Neural crest cell (in vitro differentiated cells): ENCODE results near the gene VENTX. TPM values are rescaled to one million over a fixed set of nuclear protein-coding genes. Genes with fewer than 3 reads are reported as not detected.

Experiments
- DNase-seq: peaks from one replicate; pipeline ENCODE4 v3.0.0; 2021; ENCODE audit warnings: low read depth, mixed read lengths, low spot score
- H3K27ac Mint-ChIP-seq: one replicate; pipeline ENCODE4 v1.8.0; 2021; ENCODE audit warnings: mild to moderate bottlenecking, mixed read lengths; ENCODE audit not compliant: unreplicated experiment
- H3K27me3 Mint-ChIP-seq: 2 replicates; pipeline ENCODE4 v1.8.0; 2021; ENCODE audit warnings: low read depth, mild to moderate bottlenecking, mixed read lengths
- H3K36me3 Mint-ChIP-seq: 2 replicates; pipeline ENCODE4 v1.8.0; 2021; ENCODE audit warnings: low read depth, mild to moderate bottlenecking, mixed read lengths
- H3K4me1 Mint-ChIP-seq: 2 replicates; pipeline ENCODE4 v1.8.0; 2021; ENCODE audit warnings: mixed read lengths
- H3K4me3 Mint-ChIP-seq: one replicate; pipeline ENCODE4 v1.8.0; 2021; ENCODE audit warnings: mild to moderate bottlenecking, mixed read lengths
- H3K9me3 Mint-ChIP-seq: 2 replicates; pipeline ENCODE4 v1.8.0; 2021; ENCODE audit warnings: mixed read lengths
- total RNA-seq: library from RNA; stranded (reverse); gene quantifications from 2 replicates; pipeline ENCODE4 v1.2.1, GENCODE V29; 2021
- TF ChIP-seq, protein P1 (sequence below): fragments of 200-600 bp; sonication (generic); conservative IDR thresholded peaks from 2 replicates; pipeline ENCODE4 v1.5.0; 2021; ENCODE audit warnings: antibody characterized with exemption, mild to moderate bottlenecking

The VENTX gene
- total RNA-seq, 1 donor from 2014 or later: not detected

DNA sequence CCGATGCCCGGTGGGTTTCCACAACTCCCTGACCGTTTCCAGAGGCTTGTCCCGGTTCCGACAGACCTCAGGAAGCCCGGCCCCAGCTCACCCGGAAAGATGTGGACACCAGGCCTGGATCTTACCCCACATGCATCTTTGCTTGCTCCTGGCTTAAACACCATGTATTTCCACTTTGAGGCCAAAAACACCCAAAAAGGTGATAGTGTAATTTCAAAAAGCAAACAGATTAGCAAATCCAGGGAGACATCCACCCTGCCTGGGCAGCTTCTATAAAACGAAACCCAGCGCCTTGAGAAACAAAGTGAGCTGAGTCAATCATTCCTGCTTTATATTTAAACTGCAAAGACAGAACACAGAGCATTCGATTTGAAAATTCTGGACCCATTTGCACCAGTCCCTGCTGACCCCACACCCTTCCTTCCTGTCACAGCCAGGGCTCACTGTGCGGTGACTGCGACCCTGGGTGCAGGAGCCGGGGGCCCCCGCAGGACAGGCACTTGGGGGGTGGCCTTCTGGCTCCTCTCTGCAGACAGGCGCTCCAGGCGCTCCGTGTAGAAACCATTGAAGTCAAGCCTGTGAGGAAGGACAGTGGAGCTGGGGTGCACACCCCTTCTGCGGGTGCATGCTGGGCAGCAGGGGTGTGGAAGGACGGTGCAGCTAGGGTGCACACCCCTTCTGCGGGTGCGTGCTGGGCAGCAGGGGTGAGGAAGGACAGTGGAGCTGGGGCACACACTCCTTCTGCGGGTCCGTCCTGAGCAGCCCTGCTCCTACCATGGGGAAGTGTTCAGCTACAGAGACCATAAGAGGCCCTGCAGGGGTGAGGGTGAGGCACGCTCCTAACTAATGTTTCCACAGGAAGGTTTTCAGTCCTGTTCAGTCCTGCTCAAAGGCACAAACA is 41.9 kb downstream of the VENTX start:
- no peaks in the 10 kb centered on the region for H3K9me3 Mint-ChIP-seq
- H3K27ac Mint-ChIP-seq: no peak overlapping the region
- no peak overlapping the region for H3K4me3 Mint-ChIP-seq
- TF ChIP-seq, protein P1, sequence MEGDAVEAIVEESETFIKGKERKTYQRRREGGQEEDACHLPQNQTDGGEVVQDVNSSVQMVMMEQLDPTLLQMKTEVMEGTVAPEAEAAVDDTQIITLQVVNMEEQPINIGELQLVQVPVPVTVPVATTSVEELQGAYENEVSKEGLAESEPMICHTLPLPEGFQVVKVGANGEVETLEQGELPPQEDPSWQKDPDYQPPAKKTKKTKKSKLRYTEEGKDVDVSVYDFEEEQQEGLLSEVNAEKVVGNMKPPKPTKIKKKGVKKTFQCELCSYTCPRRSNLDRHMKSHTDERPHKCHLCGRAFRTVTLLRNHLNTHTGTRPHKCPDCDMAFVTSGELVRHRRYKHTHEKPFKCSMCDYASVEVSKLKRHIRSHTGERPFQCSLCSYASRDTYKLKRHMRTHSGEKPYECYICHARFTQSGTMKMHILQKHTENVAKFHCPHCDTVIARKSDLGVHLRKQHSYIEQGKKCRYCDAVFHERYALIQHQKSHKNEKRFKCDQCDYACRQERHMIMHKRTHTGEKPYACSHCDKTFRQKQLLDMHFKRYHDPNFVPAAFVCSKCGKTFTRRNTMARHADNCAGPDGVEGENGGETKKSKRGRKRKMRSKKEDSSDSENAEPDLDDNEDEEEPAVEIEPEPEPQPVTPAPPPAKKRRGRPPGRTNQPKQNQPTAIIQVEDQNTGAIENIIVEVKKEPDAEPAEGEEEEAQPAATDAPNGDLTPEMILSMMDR: no peak
- DNase-seq: no peak
- peaks cover 3% of the 10 kb centered on the region for H3K4me1 Mint-ChIP-seq
- no peaks in the 10 kb centered on the region for H3K36me3 Mint-ChIP-seq
- H3K27me3 Mint-ChIP-seq: peaks cover 19% of the 10 kb centered on the region

DNA sequence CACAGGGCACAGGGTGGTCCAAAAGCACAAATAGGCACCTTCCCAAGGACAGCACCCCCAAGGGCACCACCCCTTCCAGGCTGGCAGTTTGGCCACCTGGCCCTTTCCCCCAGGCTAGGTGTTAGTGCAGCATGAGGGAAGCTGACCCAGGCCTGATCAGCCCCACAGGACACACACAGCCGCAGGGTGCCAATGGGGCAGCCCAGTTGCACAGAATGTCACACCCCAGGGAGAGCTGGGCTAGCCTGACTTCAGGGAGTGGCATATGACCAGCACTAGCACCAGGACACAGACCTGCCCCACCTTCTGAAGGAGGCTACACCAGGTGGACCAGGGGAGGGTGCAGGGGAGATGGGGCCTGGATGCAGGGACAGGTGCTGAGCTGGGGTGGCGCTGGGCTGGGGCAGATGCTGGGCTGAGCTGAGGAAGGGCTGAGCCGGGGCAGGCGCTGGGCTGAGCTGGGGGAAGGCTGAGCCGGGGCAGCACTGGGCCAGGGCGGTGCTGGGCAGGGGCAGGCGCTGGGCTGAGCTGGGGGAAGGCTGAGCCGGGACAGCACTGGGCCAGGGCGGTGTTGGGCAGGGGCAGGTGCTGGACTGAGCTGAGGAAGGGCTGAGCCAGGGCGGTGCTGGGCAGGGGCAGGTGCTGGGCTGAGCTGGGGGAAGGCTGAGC is 42.9 kb downstream of the VENTX start:
- no peak overlapping the region for H3K4me3 Mint-ChIP-seq
- peaks cover 3% of the 10 kb centered on the region for H3K4me1 Mint-ChIP-seq
- no peak for DNase-seq
- no peak overlapping the region for H3K27ac Mint-ChIP-seq
- TF ChIP-seq, protein P1: no peak
- no peaks in the 10 kb centered on the region for H3K36me3 Mint-ChIP-seq
- H3K27me3 Mint-ChIP-seq: peaks cover 14% of the 10 kb centered on the region
- H3K9me3 Mint-ChIP-seq: no peaks in the 10 kb centered on the region

DNA sequence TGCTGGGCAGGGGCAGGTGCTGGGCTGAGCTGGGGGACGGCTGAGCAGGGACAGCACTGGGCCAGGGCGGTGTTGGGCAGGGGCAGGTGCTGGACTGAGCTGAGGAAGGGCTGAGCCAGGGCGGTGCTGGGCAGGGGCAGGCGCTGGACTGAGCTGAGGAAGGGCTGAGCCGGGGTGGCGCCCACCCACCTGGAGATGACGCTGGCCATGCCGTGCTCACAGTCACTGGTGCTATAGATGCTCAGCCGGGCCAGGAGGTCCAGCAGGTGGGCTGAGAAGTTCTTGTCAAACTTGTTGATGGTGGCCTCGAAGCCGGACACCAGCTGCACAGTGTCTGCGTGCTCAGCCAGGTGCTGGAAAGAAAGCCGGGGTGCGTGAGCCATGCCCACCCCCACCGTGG is 43.4 kb downstream of the VENTX start:
- no peaks in the 10 kb centered on the region for H3K9me3 Mint-ChIP-seq
- H3K4me3 Mint-ChIP-seq: no peak overlapping the region
- H3K27me3 Mint-ChIP-seq: peaks cover 8% of the 10 kb centered on the region
- no peak overlapping the region for H3K27ac Mint-ChIP-seq
- no peaks in the 10 kb centered on the region for H3K4me1 Mint-ChIP-seq
- no peaks in the 10 kb centered on the region for H3K36me3 Mint-ChIP-seq
- TF ChIP-seq, protein P1: no peak
- no peak for DNase-seq

DNA sequence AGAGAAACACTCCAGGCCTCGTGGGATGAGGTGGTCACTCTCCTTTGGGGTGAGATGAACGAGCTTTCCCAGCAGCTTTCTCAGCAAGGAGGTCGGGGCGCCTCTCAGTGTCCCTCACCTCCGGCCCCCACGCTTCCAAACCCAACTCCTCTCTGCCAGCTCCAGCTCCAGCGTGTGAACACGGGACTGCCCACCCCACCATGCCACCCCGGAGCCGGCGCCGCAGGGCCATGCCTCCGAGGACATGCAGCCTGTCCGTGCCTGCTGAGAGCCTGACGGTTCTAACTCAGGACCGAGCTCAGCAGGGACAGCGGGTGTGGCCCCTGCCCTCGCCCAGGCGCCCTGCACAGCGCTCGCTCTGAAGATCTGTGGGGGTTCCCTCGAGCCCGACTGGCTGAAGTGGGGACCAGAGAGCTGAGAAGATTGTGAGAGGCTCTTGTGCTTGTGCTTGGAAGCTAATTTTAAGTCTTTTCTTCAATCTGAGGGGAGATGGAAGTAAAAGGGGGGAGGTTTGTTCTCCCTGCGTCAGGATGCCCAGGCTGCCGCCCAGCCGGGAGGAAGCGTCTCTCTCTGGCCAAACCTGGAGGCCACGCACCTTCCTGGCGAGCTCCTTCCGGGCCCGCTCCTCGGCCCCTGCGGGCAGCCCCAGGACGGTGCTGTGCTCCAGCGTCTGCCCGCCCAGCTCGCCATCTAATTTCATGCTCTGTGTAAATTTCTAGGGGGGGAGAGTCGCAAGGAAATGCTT is 44.1 kb downstream of the VENTX start:
- Mint-ChIP-seq H3K4me1 (no peaks in the 10 kb centered on the region), H3K9me3 (no peaks in the 10 kb centered on the region), H3K36me3 (no peaks in the 10 kb centered on the region), H3K27me3 (peaks cover 5% of the 10 kb centered on the region), H3K4me3 (no peak overlapping the region), H3K27ac (no peak overlapping the region)
- DNase-seq: no peak
- TF ChIP-seq, protein P1: no peak

DNA sequence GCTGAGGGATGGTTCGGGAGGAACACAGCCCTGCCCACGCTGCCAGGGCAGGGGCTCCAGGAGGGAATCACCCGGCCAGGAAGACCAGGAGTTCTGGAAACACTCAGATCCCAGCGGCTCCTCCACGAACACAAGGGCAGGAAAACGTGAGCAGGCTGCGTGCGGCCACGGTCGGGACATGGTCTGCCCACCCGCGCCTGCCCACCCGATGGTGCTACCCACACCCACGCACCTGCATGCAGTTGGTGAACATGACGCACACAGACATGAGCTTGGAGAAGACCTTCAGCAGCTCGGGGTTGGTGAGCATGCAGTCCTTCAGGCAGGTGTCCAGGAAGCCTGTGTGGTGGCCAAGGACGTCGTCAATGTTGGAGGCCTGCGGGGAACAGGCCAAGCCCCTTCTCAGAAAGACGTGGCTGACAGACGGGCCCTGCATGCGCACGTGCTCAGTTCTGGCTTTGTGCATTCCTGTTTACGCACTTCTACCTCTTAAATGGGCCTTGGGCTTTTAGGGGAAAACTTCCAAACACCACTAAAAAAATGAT is 45.3 kb downstream of the VENTX start:
- Mint-ChIP-seq H3K4me1 (no peaks in the 10 kb centered on the region), H3K9me3 (no peaks in the 10 kb centered on the region), H3K4me3 (no peak overlapping the region), H3K27ac (no peak overlapping the region), H3K36me3 (peaks cover 3% of the 10 kb centered on the region), H3K27me3 (peaks cover under 1% of the 10 kb centered on the region)
- no peak for DNase-seq
- TF ChIP-seq, protein P1: no peak
